Measurements from ENCODE around the gene CC2D1B. TPM values are rescaled to one million over a fixed set of nuclear protein-coding genes. Genes with fewer than 3 reads are reported as not detected.

CC2D1B gene
- polyA plus RNA-seq, 10 donors = 15.4 to 29.7 (median 20.3) TPM

GRCh38 chr1:52359676-52360594 lies 6.1 kb downstream of the CC2D1B start:
- no peak for DNase-seq

GRCh38 chr1:52358851-52359497 lies 7.0 kb downstream of the CC2D1B start:
- DNase-seq = no peak

- DNase-seq = no peak
Measured at GRCh38 chr1:52357397-52357796, 8.6 kb downstream of the CC2D1B start.

GRCh38 chr1:52356818-52357355 lies 9.1 kb downstream of the CC2D1B start:
- no peak for DNase-seq

GRCh38 chr1:52355847-52356505 lies 10.0 kb downstream of the CC2D1B start:
- no peak for DNase-seq

- DNase-seq = no peak
Measured at GRCh38 chr1:52355436-52355835, 10.6 kb downstream of the CC2D1B start.

GRCh38 chr1:52352690-52353089 lies 13.3 kb downstream of the CC2D1B start:
- DNase-seq = no peak

GRCh38 chr1:52348704-52349300 lies 17.2 kb downstream of the CC2D1B start:
- DNase-seq = peak in 2 of 3 donors; percentile 13 to 48

GRCh38 chr1:52346653-52347052 lies 19.4 kb downstream of the CC2D1B start:
- no peak for DNase-seq

GRCh38 chr1:52345252-52345651 lies 20.8 kb downstream of the CC2D1B start:
- no peak for DNase-seq

GRCh38 chr1:52343979-52344378 lies 22.0 kb downstream of the CC2D1B start:
- no peak for DNase-seq

GRCh38 chr1:52341655-52342260 lies 24.2 kb downstream of the CC2D1B start:
- no peak for DNase-seq

- DNase-seq = no peak
Measured at GRCh38 chr1:52337439-52337838, 28.6 kb downstream of the CC2D1B start.

GRCh38 chr1:52334906-52335528 lies 31.0 kb downstream of the CC2D1B start:
- no peak for DNase-seq

GRCh38 chr1:52332411-52332810 lies 33.6 kb downstream of the CC2D1B start:
- no peak for DNase-seq

GRCh38 chr1:52328615-52329014 lies 37.4 kb downstream of the CC2D1B start:
- no peak for DNase-seq

- no peak for DNase-seq
Measured at GRCh38 chr1:52325786-52326185, 40.2 kb downstream of the CC2D1B start.

GRCh38 chr1:52323731-52324130 lies 42.3 kb downstream of the CC2D1B start:
- DNase-seq = no peak

GRCh38 chr1:52321061-52321460 lies 44.9 kb downstream of the CC2D1B start:
- no peak for DNase-seq

- no peak for DNase-seq
Measured at GRCh38 chr1:52306227-52307006, 59.6 kb downstream of the CC2D1B start.

Measured in muscle of back (tissue), 11 donors.